IMR-90 (cell line): ENCODE measurements around the gene EPHA2. TPM values are rescaled to one million over a fixed set of nuclear protein-coding genes. Genes with fewer than 3 reads are reported as not detected.
A peak's percentile ranks its signal among the peaks of the same experiment; 100 is the strongest.

ENCODE experiments used
- ATAC-seq: fragments of 200-7000 bp; cut with Tn5 transposase; 2 replicates; pipeline ENCODE4 v1.9.1; 2020; ENCODE audit warnings: low read depth, mild to moderate bottlenecking, moderate library complexity
- BruUV-seq: library from RNA; stranded (reverse); fragments of 400-500 nt; replicated peaks from 2 replicates; lab custom pipeline; 2021; lab: Mats Ljungman, UMichigan
- CTCF ChIA-PET: fragments of 300-600 bp; formaldehyde crosslinking; extraction: SDS; loops from one replicate; lab custom pipeline; 2021; ENCODE audit warnings: antibody characterized with exemption; lab: Yijun Ruan, JAX
- POLR2A ChIA-PET: fragments of 300-600 bp; sonication (Branson Sonifier 250); formaldehyde crosslinking; loops from one replicate; lab custom pipeline; 2022; ENCODE audit warnings: antibody characterized with exemption; ENCODE audit not compliant: unreplicated experiment; lab: Charles Lee
- DNase-seq: peaks from one replicate; pipeline ENCODE4 v3.0.0; 2013
- H2AFZ ChIP-seq: replicated peaks from 2 replicates; pipeline ENCODE3; 2013; ENCODE audit warnings: low read length, mild to moderate bottlenecking; ENCODE audit not compliant: poor library complexity
- H2AK5ac ChIP-seq: 2 replicates; pipeline ENCODE4 v1.6.1; 2013; ENCODE audit warnings: low read depth, low read length, inconsistent platforms
- H2AK9ac ChIP-seq: replicated peaks from 2 replicates; pipeline ENCODE3; 2013; ENCODE audit warnings: mild to moderate bottlenecking, low read depth, low read length, moderate library complexity; ENCODE audit not compliant: poor library complexity
- H2BK120ac ChIP-seq: 2 replicates; pipeline ENCODE4 v1.6.1; 2013; ENCODE audit warnings: low read depth, low read length, inconsistent platforms
- H2BK15ac ChIP-seq: 3 replicates; pipeline ENCODE4 v1.6.1; 2013; ENCODE audit warnings: low read depth, low read length, inconsistent platforms
- H2BK20ac ChIP-seq: 2 replicates; pipeline ENCODE4 v1.6.1; 2013; ENCODE audit warnings: low read depth, mild to moderate bottlenecking, inconsistent platforms, low read length, moderate library complexity
- H2BK5ac ChIP-seq: 2 replicates; pipeline ENCODE4 v1.6.1; 2013; ENCODE audit warnings: mild to moderate bottlenecking, low read depth, low read length, inconsistent platforms; ENCODE audit not compliant: poor library complexity, severe bottlenecking
- H3K14ac ChIP-seq: replicated peaks from 2 replicates; pipeline ENCODE4 v1.6.1; 2013; ENCODE audit warnings: low read depth, low read length, inconsistent platforms
- H3K18ac ChIP-seq: 2 replicates; pipeline ENCODE4 v1.6.1; 2013; ENCODE audit warnings: low read depth, low read length, control low read depth
- H3K23ac ChIP-seq: 2 replicates; pipeline ENCODE4 v1.6.1; 2013; ENCODE audit warnings: low read depth, low read length, inconsistent platforms
- H3K27ac ChIP-seq: 2 replicates; pipeline ENCODE4 v1.5.1; 2013; ENCODE audit warnings: mild to moderate bottlenecking, control low read depth, low read length; ENCODE audit not compliant: insufficient read depth
- H3K27me3 ChIP-seq: 2 replicates; pipeline ENCODE4 v1.6.1; 2013; ENCODE audit warnings: low read length; ENCODE audit not compliant: control insufficient read depth, insufficient read depth
- H3K36me3 ChIP-seq: 2 replicates; pipeline ENCODE4 v1.6.1; 2013; ENCODE audit warnings: low read length, mixed read lengths; ENCODE audit not compliant: control insufficient read depth, insufficient read depth
- H3K4ac ChIP-seq: 2 replicates; pipeline ENCODE4 v1.6.1; 2013; ENCODE audit warnings: low read depth, low read length, inconsistent platforms
- H3K4me1 ChIP-seq: 2 replicates; pipeline ENCODE4 v1.6.1; 2013; ENCODE audit warnings: low read length, mixed read lengths; ENCODE audit not compliant: control insufficient read depth, insufficient read depth
- H3K4me2 ChIP-seq: 2 replicates; pipeline ENCODE4 v1.6.1; 2013; ENCODE audit warnings: low read depth, mild to moderate bottlenecking, control low read depth, low read length, moderate library complexity
- H3K4me3 ChIP-seq: 2 replicates; pipeline ENCODE4 v1.5.1; 2013; ENCODE audit warnings: low read depth, mild to moderate bottlenecking, control low read depth, low read length, moderate library complexity; ENCODE audit not compliant: insufficient read depth
- H3K56ac ChIP-seq: 2 replicates; pipeline ENCODE4 v1.6.1; 2013; ENCODE audit warnings: low read length, inconsistent platforms; ENCODE audit not compliant: insufficient read depth; ENCODE audit errors: extremely low read depth
- H3K79me1 ChIP-seq, 2 experiments: 2 replicates each; pipeline ENCODE4 v1.6.1; 2013; ENCODE audit warnings: low read length in 2 of 2, inconsistent platforms in 1 of 2, low read depth in 1 of 2
- H3K9ac ChIP-seq: 2 replicates; pipeline ENCODE4 v1.6.1; 2013; ENCODE audit warnings: low read depth, low read length, control low read depth
- H3K9me1 ChIP-seq: 2 replicates; pipeline ENCODE4 v1.6.1; 2013; ENCODE audit warnings: low read length, inconsistent platforms; ENCODE audit not compliant: insufficient read depth
- H3K9me3 ChIP-seq: 2 replicates; pipeline ENCODE4 v1.6.1; 2013; ENCODE audit warnings: low read length; ENCODE audit not compliant: control insufficient read depth, insufficient read depth
- H4K20me1 ChIP-seq: 2 replicates; pipeline ENCODE4 v1.6.1; 2013; ENCODE audit warnings: low read length, inconsistent platforms; ENCODE audit not compliant: insufficient read depth
- H4K5ac ChIP-seq: 2 replicates; pipeline ENCODE4 v1.6.1; 2013; ENCODE audit warnings: mild to moderate bottlenecking, low read depth, low read length, control low read depth
- H4K8ac ChIP-seq, 2 experiments: 2 replicates each; pipeline ENCODE4 v1.6.1; 2013; ENCODE audit warnings: low read depth in 2 of 2, low read length in 2 of 2, control low read depth in 1 of 2, inconsistent platforms in 1 of 2
- H4K91ac ChIP-seq: 2 replicates; pipeline ENCODE4 v1.6.1; 2013; ENCODE audit warnings: low read depth, low read length, inconsistent platforms; ENCODE audit not compliant: insufficient read depth
- BHLHE40 ChIP-seq: fragments of 150-350 bp; IDR thresholded peaks from 2 replicates; pipeline ENCODE4 v1.6.1; 2016; ENCODE audit warnings: mild to moderate bottlenecking, low read depth, low read length
- CEBPB ChIP-seq: IDR thresholded peaks from 2 replicates; pipeline ENCODE4 v1.6.1; 2012; ENCODE audit warnings: low read depth, low read length, improper control_type of control experiment
- CHD1 ChIP-seq: IDR thresholded peaks from 2 replicates; pipeline ENCODE4 v1.6.1; 2012; ENCODE audit warnings: low read depth, low read length, improper control_type of control experiment
- CTCF ChIP-seq: conservative IDR thresholded peaks from 2 replicates; pipeline ENCODE4 v1.5.1; 2012; ENCODE audit warnings: mild to moderate bottlenecking, low read depth, low read length, improper control_type of control experiment
- ELK1 ChIP-seq: fragments of 150-350 bp; IDR thresholded peaks from 2 replicates; pipeline ENCODE4 v1.6.1; 2016; ENCODE audit warnings: low read depth, mild to moderate bottlenecking, low read length, moderate library complexity, borderline replicate concordance
- FOS ChIP-seq: fragments of 150-350 bp; IDR thresholded peaks from 2 replicates; pipeline ENCODE4 v1.6.1; 2016; ENCODE audit warnings: low read depth, low read length
- MAFK ChIP-seq: IDR thresholded peaks from 2 replicates; pipeline ENCODE4 v1.6.1; 2012; ENCODE audit warnings: low read depth, low read length, improper control_type of control experiment
- MAZ ChIP-seq: IDR thresholded peaks from 2 replicates; pipeline ENCODE4 v1.6.1; 2012; ENCODE audit warnings: low read depth, mild to moderate bottlenecking, low read length, improper control_type of control experiment, moderate library complexity, borderline replicate concordance
- MXI1 ChIP-seq: IDR thresholded peaks from 2 replicates; pipeline ENCODE4 v1.6.1; 2012; ENCODE audit warnings: low read depth, mild to moderate bottlenecking, low read length, moderate library complexity, borderline replicate concordance
- NFE2L2 ChIP-seq: fragments of 150-350 bp; IDR thresholded peaks from 2 replicates; pipeline ENCODE4 v1.6.1; 2016; ENCODE audit warnings: low read depth, mild to moderate bottlenecking, low read length
- POLR2A ChIP-seq: IDR thresholded peaks from 2 replicates; pipeline ENCODE4 v1.6.1; 2012; ENCODE audit warnings: mild to moderate bottlenecking, low read depth, low read length
- RAD21 ChIP-seq: IDR thresholded peaks from 2 replicates; pipeline ENCODE4 v1.6.1; 2012; ENCODE audit warnings: low read length, improper control_type of control experiment
- RCOR1 ChIP-seq: IDR thresholded peaks from 2 replicates; pipeline ENCODE4 v1.6.1; 2012; ENCODE audit warnings: mild to moderate bottlenecking, low read length, improper control_type of control experiment; ENCODE audit not compliant: insufficient replicate concordance
- RFX5 ChIP-seq: IDR thresholded peaks from 2 replicates; pipeline ENCODE4 v1.8.0; 2012; ENCODE audit warnings: low read depth, mild to moderate bottlenecking, low read length, moderate library complexity
- SMC3 ChIP-seq: fragments of 150-350 bp; IDR thresholded peaks from 2 replicates; pipeline ENCODE4 v1.6.1; 2016; ENCODE audit warnings: low read depth, mild to moderate bottlenecking, antibody characterized with exemption, low read length, moderate library complexity
- USF2 ChIP-seq: fragments of 150-350 bp; IDR thresholded peaks from 2 replicates; pipeline ENCODE4 v1.6.1; 2017; ENCODE audit warnings: mild to moderate bottlenecking, antibody characterized with exemption, low read length, low read depth
- WGBS, 2 experiments: methylation state at CpG; one replicate each; pipeline versions ENCODE4 v1.1.5 to v1.1.7; 2013; ENCODE audit warnings: missing lambda C conversion rate in 2 of 2; ENCODE audit not compliant: insufficient read length in 1 of 2; ENCODE audit errors: extremely low coverage in 2 of 2; 5-methylcytosine and 5-hydroxymethylcytosine counted together
- dilution Hi-C: fragments of 300-500 bp; cut with HindIII; formaldehyde crosslinking; loops from one replicate; pipeline ENCODE4 v1.14.3; 2018; ENCODE audit warnings: low sequenced_read_pairs; ENCODE audit not compliant: unreplicated experiment
- in situ Hi-C: fragments of 300-500 bp; cut with MboI; formaldehyde crosslinking; loops from 3 replicates; pipeline ENCODE4 v1.14.3; 2019; ENCODE audit warnings: low sequenced_read_pairs, inconsistent platforms, mixed read lengths
- intact Hi-C: fragments of 100-400 bp; cut with micrococcal nuclease; formaldehyde crosslinking; loops from 2 replicates; pipeline ENCODE4 v1.10.0; 2022
- polyA plus RNA-seq, 3 experiments: library from polyadenylated mRNA; depleted of rRNA; stranded (reverse); fragments of >200 nt; gene quantifications; 2 replicates each; pipeline ENCODE4 v1.2.3, GENCODE V29; 2012; ENCODE audit warnings: low replicate concordance in 1 of 3
- total RNA-seq: library from RNA; depleted of rRNA; stranded (reverse); fragments of >200 nt; gene quantifications from 2 replicates; pipeline ENCODE4 v1.2.3, GENCODE V29; 2012

Gene EPHA2
- total and polyA plus RNA-seq, 2 of the 4 experiments (the other 2 are of a cell fraction), result 24.0 to 72.6 TPM

GRCh38 chr1:16165073-16165364 is 9.2 kb upstream of the EPHA2 start:
- Histone ChIP-seq H3K9me3 (no peaks in the 10 kb centered on the region), H3K56ac (no peak overlapping the region), H3K9ac (no peak overlapping the region), H4K20me1 (no peaks in the 10 kb centered on the region), H3K4me1 (peaks cover 5% of the 10 kb centered on the region; the same call in 1 of the 2 replicates), H3K27ac (no peak overlapping the region), H2BK120ac (peak overlapping the region; percentile 31), H3K14ac (peak overlapping the region; percentile 7; the same call in 1 of the 2 replicates), H3K27me3 (no peaks in the 10 kb centered on the region), H2BK15ac (peak overlapping the region; percentile 67; the same call in 2 of the 3 replicates), H2BK20ac (peak overlapping the region; percentile 71; the same call in 1 of the 2 replicates), H3K18ac (no peak overlapping the region), H2AFZ (peak overlapping the region; percentile 26), H2AK9ac (peak overlapping the region; percentile 88), H3K79me1 (peaks cover 0 to 7% of the 10 kb centered on the region in 2 experiments; a peak in 1 of 4 replicates), H3K4me2 (no peak overlapping the region), H4K8ac (peak overlapping the region in 1 of 2 experiments; percentile 13; a peak in 1 of 4 replicates), H4K91ac (peak overlapping the region; percentile 50), H3K4ac (peak overlapping the region; percentile 57; the same call in 1 of the 2 replicates), H2AK5ac (peak overlapping the region; percentile 96), H3K36me3 (no peaks in the 10 kb centered on the region), H4K5ac (no peak overlapping the region), H2BK5ac (no peak overlapping the region), H3K9me1 (peaks cover 9% of the 10 kb centered on the region), H3K4me3 (no peak overlapping the region), H3K23ac (0 out of 2 replicates have a peak overlapping the region, but pooled peaks have one; percentile 2)
- no CpG with 5 or more reads among the region's 5 CpGs for WGBS, 2 experiments
- BruUV-seq, result no TSS peak
- dilution Hi-C loops, result no loop called here
- no peak for TF ChIP-seq RFX5
- no peak for TF ChIP-seq MXI1
- TF ChIP-seq MAZ, result no peak
- TF ChIP-seq CTCF, result no peak
- TF ChIP-seq BHLHE40, result no peak
- no peak for TF ChIP-seq RCOR1
- no peak for TF ChIP-seq USF2
- no peak for TF ChIP-seq POLR2A
- TF ChIP-seq SMC3, result no peak
- TF ChIP-seq CHD1, result no peak
- TF ChIP-seq FOS, result no peak
- TF ChIP-seq CEBPB, result no peak
- TF ChIP-seq NFE2L2, result no peak
- no peak for TF ChIP-seq RAD21
- no peak for TF ChIP-seq ELK1
- no peak for TF ChIP-seq MAFK
- ChIA-PET POLR2A (no interaction called here), CTCF (interaction anchor here (0.9 kb wide), 1 partner anchor 13 kb away, joined by 3 read pairs; no protein-coding TSS in a partner anchor)
- DNase-seq (no peak), ATAC-seq (no peak)
- intact Hi-C loops, result no loop called here
- in situ Hi-C loops, result no loop called here
